Panc1 (cell line): ENCODE measurements around the gene SLC6A13. TPM values are rescaled to one million over a fixed set of nuclear protein-coding genes. Genes with fewer than 3 reads are reported as not detected.

Experiments
- ATAC-seq: fragments of 200-7000 bp; cut with Tn5 transposase; 2 replicates; pipeline ENCODE4 v1.9.1; 2020; ENCODE audit warnings: mild to moderate bottlenecking, moderate library complexity
- BruUV-seq: library from RNA; stranded (reverse); fragments of 400-500 nt; replicated peaks from 2 replicates; lab custom pipeline; 2021; lab: Mats Ljungman, UMichigan
- CTCF ChIA-PET: fragments of 300-600 bp; sonication (Branson Sonifier 250); formaldehyde crosslinking; loops from one replicate; lab custom pipeline; 2022; ENCODE audit warnings: antibody characterized with exemption; lab: Charles Lee
- POLR2A ChIA-PET: fragments of 300-600 bp; sonication (Branson Sonifier 250); formaldehyde crosslinking; loops from one replicate; lab custom pipeline; 2022; ENCODE audit warnings: antibody characterized with exemption; lab: Charles Lee
- DNase-seq: peaks from one replicate; pipeline ENCODE4 v3.0.0-alpha.2; 2010; ENCODE audit warnings: low read depth, low spot score
- H3K27ac ChIP-seq: 2 replicates; pipeline ENCODE4 v1.5.1; 2011; ENCODE audit warnings: mild to moderate bottlenecking, low read length, inconsistent platforms
- H3K27me3 ChIP-seq: fragments of 200-500 bp; sonication (Bioruptor generic); 2 replicates; pipeline ENCODE4 v1.6.0; 2014; ENCODE audit warnings: low read length, inconsistent platforms; ENCODE audit not compliant: control insufficient read depth, insufficient read depth
- H3K36me3 ChIP-seq: fragments of 200-500 bp; sonication (Bioruptor generic); 2 replicates; pipeline ENCODE4 v1.5.1; 2014; ENCODE audit warnings: inconsistent platforms, mild to moderate bottlenecking, low read length, moderate library complexity; ENCODE audit not compliant: control insufficient read depth, insufficient read depth
- H3K4me1 ChIP-seq: 2 replicates; pipeline ENCODE4 v1.5.1; 2011; ENCODE audit warnings: inconsistent platforms, mild to moderate bottlenecking, low read length, moderate library complexity; ENCODE audit not compliant: control insufficient read depth, insufficient read depth
- H3K4me3 ChIP-seq, 2 experiments: 2 replicates each; pipeline ENCODE4 v1.5.1; 2011 to 2012; ENCODE audit warnings: low read depth in 2 of 2, low read length in 2 of 2, mild to moderate bottlenecking in 2 of 2, inconsistent platforms in 1 of 2, moderate library complexity in 1 of 2
- H3K9me3 ChIP-seq: fragments of 200-500 bp; sonication (Bioruptor generic); 2 replicates; pipeline ENCODE4 v1.5.1; 2014; ENCODE audit warnings: low read depth, mild to moderate bottlenecking, inconsistent platforms, low read length, moderate library complexity; ENCODE audit not compliant: control insufficient read depth, insufficient read depth
- POLR2AphosphoS5 ChIP-seq: IDR thresholded peaks from 2 replicates; pipeline ENCODE4 v1.6.1; 2012; ENCODE audit warnings: mild to moderate bottlenecking, low read depth, low read length, moderate library complexity
- SIN3A ChIP-seq: IDR thresholded peaks from 2 replicates; pipeline ENCODE4 v1.6.1; 2012; ENCODE audit warnings: low read depth, mild to moderate bottlenecking, low read length, moderate library complexity, borderline replicate concordance; ENCODE audit not compliant: insufficient read depth
- TCF7L2 ChIP-seq: IDR thresholded peaks from 2 replicates; pipeline ENCODE4 v1.6.1; 2011; ENCODE audit warnings: mild to moderate bottlenecking, low read depth, low read length, inconsistent platforms
- in situ Hi-C: cut with HindIII; loops from 2 replicates; pipeline ENCODE4 v1.10.0; 2016; ENCODE audit warnings: low sequenced_read_pairs, low pct_unique_long_range_greater_than_20kb
- intact Hi-C: fragments of 100-400 bp; cut with micrococcal nuclease; formaldehyde crosslinking; loops from one replicate; pipeline ENCODE4 v1.10.0; 2022; ENCODE audit not compliant: unreplicated experiment
- total RNA-seq: library from RNA; stranded (reverse); gene quantifications from one replicate; pipeline ENCODE4 v1.2.1, GENCODE V29; 2021; ENCODE audit not compliant: unreplicated experiment
- TF ChIP-seq, protein P1 (sequence below): fragments of 450-650 bp; IDR thresholded peaks from 2 replicates; pipeline ENCODE4 v1.5.1; 2017; ENCODE audit warnings: mild to moderate bottlenecking
- TF ChIP-seq, protein P2 (sequence below), 2 experiments: IDR thresholded peaks; 2 replicates each; pipeline ENCODE4 v1.6.1; 2011 to 2012; ENCODE audit warnings: low read depth in 2 of 2, control low read depth in 1 of 2, low read length in 1 of 2, mild to moderate bottlenecking in 1 of 2, moderate library complexity in 1 of 2; ENCODE audit not compliant: insufficient read depth in 1 of 2

Gene SLC6A13
- total RNA-seq, 1 experiment from 2014 or later: 0.57 TPM

DNA sequence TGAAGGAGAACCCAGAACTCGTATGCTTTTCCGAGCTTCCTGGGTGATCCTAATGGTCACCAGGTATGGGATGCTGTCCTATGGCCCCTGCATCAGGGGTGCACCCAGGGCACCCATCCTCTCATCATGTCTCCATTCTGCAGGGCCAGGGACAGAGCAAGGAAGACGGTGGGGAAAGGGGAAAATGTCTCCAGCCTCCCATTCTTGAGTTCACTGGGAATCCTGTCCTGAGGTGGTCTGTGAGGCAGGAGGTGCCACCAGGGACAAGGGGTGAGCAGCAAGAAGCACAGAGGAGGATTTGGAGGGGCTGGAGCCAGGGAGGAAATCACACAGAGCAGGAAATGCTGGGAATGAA lies 33.8 kb downstream of the SLC6A13 start:
- in situ Hi-C loops: no loop called here
- TF ChIP-seq TCF7L2: no peak
- TF ChIP-seq, protein P1, sequence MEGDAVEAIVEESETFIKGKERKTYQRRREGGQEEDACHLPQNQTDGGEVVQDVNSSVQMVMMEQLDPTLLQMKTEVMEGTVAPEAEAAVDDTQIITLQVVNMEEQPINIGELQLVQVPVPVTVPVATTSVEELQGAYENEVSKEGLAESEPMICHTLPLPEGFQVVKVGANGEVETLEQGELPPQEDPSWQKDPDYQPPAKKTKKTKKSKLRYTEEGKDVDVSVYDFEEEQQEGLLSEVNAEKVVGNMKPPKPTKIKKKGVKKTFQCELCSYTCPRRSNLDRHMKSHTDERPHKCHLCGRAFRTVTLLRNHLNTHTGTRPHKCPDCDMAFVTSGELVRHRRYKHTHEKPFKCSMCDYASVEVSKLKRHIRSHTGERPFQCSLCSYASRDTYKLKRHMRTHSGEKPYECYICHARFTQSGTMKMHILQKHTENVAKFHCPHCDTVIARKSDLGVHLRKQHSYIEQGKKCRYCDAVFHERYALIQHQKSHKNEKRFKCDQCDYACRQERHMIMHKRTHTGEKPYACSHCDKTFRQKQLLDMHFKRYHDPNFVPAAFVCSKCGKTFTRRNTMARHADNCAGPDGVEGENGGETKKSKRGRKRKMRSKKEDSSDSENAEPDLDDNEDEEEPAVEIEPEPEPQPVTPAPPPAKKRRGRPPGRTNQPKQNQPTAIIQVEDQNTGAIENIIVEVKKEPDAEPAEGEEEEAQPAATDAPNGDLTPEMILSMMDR: no peak
- H3K27ac ChIP-seq: no peak overlapping the region
- no peaks in the 10 kb centered on the region for H3K9me3 ChIP-seq
- H3K4me3 ChIP-seq: no peak overlapping the region
- intact Hi-C loops: no loop called here
- H3K36me3 ChIP-seq: no peaks in the 10 kb centered on the region
- ChIA-PET CTCF (no interaction called here), POLR2A (no interaction called here)
- no TSS peak for BruUV-seq
- H3K4me1 ChIP-seq: no peaks in the 10 kb centered on the region
- DNase-seq: no peak
- ATAC-seq: no peak
- no peaks in the 10 kb centered on the region for H3K27me3 ChIP-seq

DNA sequence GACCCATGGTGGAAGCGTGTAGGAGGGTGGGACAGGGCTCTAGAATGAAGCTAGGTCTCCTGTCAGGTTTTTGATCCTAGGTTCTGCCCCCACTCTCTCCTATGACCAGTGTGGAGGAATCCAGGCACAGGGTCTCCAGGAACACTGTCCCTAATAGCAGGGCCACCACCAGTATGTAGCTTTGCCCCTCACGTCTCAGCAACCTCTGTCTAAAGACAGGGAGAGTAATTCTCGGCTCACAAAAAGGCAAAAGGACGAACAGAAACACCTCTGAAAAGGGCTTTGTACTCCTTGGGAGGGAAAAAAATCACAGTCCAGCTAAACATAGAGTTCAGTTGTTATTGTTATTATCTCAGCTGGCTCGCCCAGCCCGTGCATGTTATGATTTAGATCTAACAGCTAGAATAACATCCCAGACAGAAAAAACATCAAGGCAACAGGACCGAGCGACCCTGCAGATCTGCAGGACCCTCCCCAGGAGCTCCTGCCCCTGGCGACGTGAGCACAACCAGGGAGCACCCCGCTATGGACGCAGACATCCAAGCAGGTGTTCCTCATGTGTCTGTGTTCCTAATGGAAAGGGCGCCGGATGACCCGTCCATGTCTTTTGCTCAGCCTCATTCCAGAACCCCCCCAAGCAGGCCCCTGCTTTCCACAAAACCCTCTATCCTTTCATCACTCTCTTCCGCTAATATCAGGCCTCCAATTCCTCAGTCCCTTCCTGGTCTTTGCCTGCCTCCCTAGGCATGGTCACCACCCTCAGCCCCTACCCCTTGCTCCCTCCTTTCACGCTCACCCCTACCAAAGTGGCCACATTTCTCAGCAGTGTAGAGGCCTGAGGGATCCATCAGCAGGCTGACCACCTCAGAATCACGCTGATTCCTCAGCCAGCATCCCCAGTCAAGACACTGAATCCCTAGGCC lies 34.5 kb downstream of the SLC6A13 start:
- Histone ChIP-seq H3K27ac (no peak overlapping the region), H3K36me3 (no peaks in the 10 kb centered on the region), H3K9me3 (no peaks in the 10 kb centered on the region), H3K27me3 (no peaks in the 10 kb centered on the region), H3K4me1 (no peaks in the 10 kb centered on the region), H3K4me3 (no peak overlapping the region)
- no peak for TF ChIP-seq SIN3A
- no peak for TF ChIP-seq POLR2AphosphoS5
- no peak for TF ChIP-seq TCF7L2
- TF ChIP-seq, protein P2, sequence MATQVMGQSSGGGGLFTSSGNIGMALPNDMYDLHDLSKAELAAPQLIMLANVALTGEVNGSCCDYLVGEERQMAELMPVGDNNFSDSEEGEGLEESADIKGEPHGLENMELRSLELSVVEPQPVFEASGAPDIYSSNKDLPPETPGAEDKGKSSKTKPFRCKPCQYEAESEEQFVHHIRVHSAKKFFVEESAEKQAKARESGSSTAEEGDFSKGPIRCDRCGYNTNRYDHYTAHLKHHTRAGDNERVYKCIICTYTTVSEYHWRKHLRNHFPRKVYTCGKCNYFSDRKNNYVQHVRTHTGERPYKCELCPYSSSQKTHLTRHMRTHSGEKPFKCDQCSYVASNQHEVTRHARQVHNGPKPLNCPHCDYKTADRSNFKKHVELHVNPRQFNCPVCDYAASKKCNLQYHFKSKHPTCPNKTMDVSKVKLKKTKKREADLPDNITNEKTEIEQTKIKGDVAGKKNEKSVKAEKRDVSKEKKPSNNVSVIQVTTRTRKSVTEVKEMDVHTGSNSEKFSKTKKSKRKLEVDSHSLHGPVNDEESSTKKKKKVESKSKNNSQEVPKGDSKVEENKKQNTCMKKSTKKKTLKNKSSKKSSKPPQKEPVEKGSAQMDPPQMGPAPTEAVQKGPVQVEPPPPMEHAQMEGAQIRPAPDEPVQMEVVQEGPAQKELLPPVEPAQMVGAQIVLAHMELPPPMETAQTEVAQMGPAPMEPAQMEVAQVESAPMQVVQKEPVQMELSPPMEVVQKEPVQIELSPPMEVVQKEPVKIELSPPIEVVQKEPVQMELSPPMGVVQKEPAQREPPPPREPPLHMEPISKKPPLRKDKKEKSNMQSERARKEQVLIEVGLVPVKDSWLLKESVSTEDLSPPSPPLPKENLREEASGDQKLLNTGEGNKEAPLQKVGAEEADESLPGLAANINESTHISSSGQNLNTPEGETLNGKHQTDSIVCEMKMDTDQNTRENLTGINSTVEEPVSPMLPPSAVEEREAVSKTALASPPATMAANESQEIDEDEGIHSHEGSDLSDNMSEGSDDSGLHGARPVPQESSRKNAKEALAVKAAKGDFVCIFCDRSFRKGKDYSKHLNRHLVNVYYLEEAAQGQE (IDR thresholded peaks at IDR 0.05; ENCODE audit: insufficient read depth in 1 of 2, low read depth in 2 of 2, low read length in 1 of 2): no peak
- TF ChIP-seq, protein P1: no peak
- in situ Hi-C loops (no loop called here), intact Hi-C loops (no loop called here)
- ATAC-seq (no peak), DNase-seq (no peak)
- CTCF ChIA-PET: no interaction called here
- no TSS peak for BruUV-seq
- POLR2A ChIA-PET: no interaction called here
